NT2/D1 (cell line): ENCODE results near the gene LCE2A.
A peak's percentile ranks its signal among the peaks of the same experiment; 100 is the strongest.

Experiments
- DNase-seq: peaks from one replicate; pipeline ENCODE4 v3.0.0-alpha.2; 2011; ENCODE audit warnings: low read depth, low spot score
- H3K27me3 ChIP-seq: 2 replicates; pipeline ENCODE4 v1.6.0; 2011; ENCODE audit warnings: mild to moderate bottlenecking; ENCODE audit not compliant: insufficient read length, insufficient read depth
- H3K36me3 ChIP-seq: 2 replicates; pipeline ENCODE4 v1.6.1; 2011; ENCODE audit warnings: mild to moderate bottlenecking, low read length, mixed read lengths; ENCODE audit not compliant: insufficient read depth, insufficient read length
- H3K4me1 ChIP-seq: 2 replicates; pipeline ENCODE4 v1.5.1; 2011; ENCODE audit not compliant: insufficient read depth, insufficient read length
- H3K4me3 ChIP-seq: 2 replicates; pipeline ENCODE4 v1.5.1; 2011; ENCODE audit warnings: low read depth; ENCODE audit not compliant: insufficient read length
- H3K9ac ChIP-seq: 2 replicates; pipeline ENCODE4 v1.6.0; 2011; ENCODE audit warnings: low read depth; ENCODE audit not compliant: insufficient read length
- H3K9me3 ChIP-seq: 2 replicates; pipeline ENCODE4 v1.5.1; 2011; ENCODE audit warnings: mild to moderate bottlenecking, low read length; ENCODE audit not compliant: insufficient read depth
- SUZ12 ChIP-seq: IDR thresholded peaks from 2 replicates; pipeline ENCODE4 v1.6.1; 2011; ENCODE audit not compliant: insufficient read length, insufficient read depth; ENCODE audit errors: extremely low read depth
- YY1 ChIP-seq: IDR thresholded peaks from 2 replicates; pipeline ENCODE4 v1.6.1; 2011; ENCODE audit not compliant: insufficient read length, insufficient read depth
- ZNF274 ChIP-seq: IDR thresholded peaks from 2 replicates; pipeline ENCODE4 v1.6.1; 2011; ENCODE audit warnings: mild to moderate bottlenecking, low read depth, low read length

LCE2A gene

GRCh38 chr1:152707860-152708259 lies 9.7 kb downstream of the LCE2A start, which contains the start of gene LCE4A:
Gene LCE4A (plus strand): TSS chr1:152708160. CDS start chr1:152709076, 916 bp downstream.
- Histone ChIP-seq H3K4me1 (no peaks in the 10 kb centered on the region), H3K9me3 (no peaks in the 10 kb centered on the region), H3K4me3 (no peak within 1 kb of the TSS)

GRCh38 chr1:152718238-152718637 lies 20.1 kb downstream of the LCE2A start:
- TF ChIP-seq ZNF274 (no peak), SUZ12 (no peak), YY1 (no peak)
- Histone ChIP-seq H3K36me3 (no peaks in the 10 kb centered on the region), H3K4me3 (no peak overlapping the region), H3K4me1 (no peaks in the 10 kb centered on the region), H3K27me3 (no peaks in the 10 kb centered on the region), H3K9ac (no peak overlapping the region), H3K9me3 (no peaks in the 10 kb centered on the region)
- DNase-seq: no peak

More at GRCh38 chr1:152707860-152708259, 9.7 kb downstream of the LCE2A start, which contains the start of gene LCE4A:
- no peak within 1 kb of the TSS for H3K9ac ChIP-seq
- DNase-seq: no peak
- no peaks in the 10 kb centered on the region for H3K36me3 ChIP-seq
- H3K27me3 ChIP-seq: no peaks in the 10 kb centered on the region
- no peak for TF ChIP-seq ZNF274
- no peak for TF ChIP-seq SUZ12
- TF ChIP-seq YY1: no peak

DNA sequence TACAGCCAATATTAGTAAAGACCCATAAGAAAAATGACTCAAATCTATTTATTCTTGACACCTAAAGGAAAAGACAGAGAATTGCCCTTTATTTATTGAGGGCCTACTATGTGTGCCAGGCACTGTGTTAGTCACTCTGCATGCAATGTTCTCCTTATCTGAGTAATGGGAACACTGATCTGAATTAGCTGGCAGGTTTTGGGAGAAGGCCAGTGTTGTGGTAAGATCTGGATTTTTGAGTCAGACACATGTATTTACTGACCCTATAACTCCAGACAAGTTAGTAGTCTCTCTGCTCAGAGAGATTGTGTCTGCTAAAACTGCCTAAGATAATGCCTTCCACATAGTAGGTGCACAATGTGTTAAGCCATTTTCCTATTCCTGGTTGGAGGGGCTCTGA lies 27.1 kb downstream of the LCE2A start:
- Histone ChIP-seq H3K9ac (no peak overlapping the region), H3K4me3 (no peak overlapping the region), H3K9me3 (no peaks in the 10 kb centered on the region), H3K36me3 (no peaks in the 10 kb centered on the region), H3K27me3 (no peaks in the 10 kb centered on the region), H3K4me1 (no peaks in the 10 kb centered on the region)
- no peak for DNase-seq
- TF ChIP-seq ZNF274 (no peak), YY1 (no peak)

DNA sequence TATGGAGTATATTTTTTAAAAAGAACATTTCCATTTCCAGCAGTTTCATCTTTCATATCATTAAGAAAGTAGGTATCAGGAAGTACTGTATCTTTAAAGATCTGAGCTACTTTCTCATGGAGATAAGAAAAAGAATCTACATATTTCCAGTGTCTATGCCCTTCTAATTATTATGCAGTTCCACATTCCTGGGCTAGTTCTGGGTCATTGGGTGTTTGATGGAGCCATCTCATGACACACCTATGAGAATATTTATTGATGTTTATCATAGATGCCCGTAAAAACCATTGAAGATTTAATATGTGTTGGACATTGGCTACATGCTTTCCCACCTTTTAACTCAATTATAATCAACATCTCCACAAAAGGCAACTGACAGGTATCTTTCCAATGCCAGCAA lies 30.8 kb downstream of the LCE2A start:
- no peaks in the 10 kb centered on the region for H3K4me1 ChIP-seq
- no peaks in the 10 kb centered on the region for H3K27me3 ChIP-seq
- no peaks in the 10 kb centered on the region for H3K9me3 ChIP-seq
- H3K9ac ChIP-seq: no peak overlapping the region
- TF ChIP-seq YY1: no peak
- TF ChIP-seq SUZ12: no peak
- TF ChIP-seq ZNF274: no peak
- no peak for DNase-seq
- H3K36me3 ChIP-seq: no peaks in the 10 kb centered on the region
- H3K4me3 ChIP-seq: no peak overlapping the region

GRCh38 chr1:152735648-152736047 lies 37.5 kb downstream of the LCE2A start:
- Histone ChIP-seq H3K9me3 (no peaks in the 10 kb centered on the region), H3K27me3 (no peaks in the 10 kb centered on the region), H3K4me1 (no peaks in the 10 kb centered on the region), H3K4me3 (no peak overlapping the region), H3K36me3 (no peaks in the 10 kb centered on the region), H3K9ac (no peak overlapping the region)
- TF ChIP-seq SUZ12 (no peak), ZNF274 (no peak)
- DNase-seq: peak; percentile 13

- TF ChIP-seq YY1 (no peak), ZNF274 (no peak), SUZ12 (no peak)
- no peaks in the 10 kb centered on the region for H3K4me1 ChIP-seq
- H3K4me3 ChIP-seq: no peak overlapping the region
- no peaks in the 10 kb centered on the region for H3K27me3 ChIP-seq
- H3K9ac ChIP-seq: no peak overlapping the region
- H3K36me3 ChIP-seq: no peaks in the 10 kb centered on the region
- no peaks in the 10 kb centered on the region for H3K9me3 ChIP-seq
- DNase-seq: no peak
Observed at GRCh38 chr1:152737997-152738396, 39.9 kb downstream of the LCE2A start.

GRCh38 chr1:152739841-152740240 lies 41.7 kb downstream of the LCE2A start:
- Histone ChIP-seq H3K9ac (no peak overlapping the region), H3K27me3 (no peaks in the 10 kb centered on the region), H3K9me3 (no peaks in the 10 kb centered on the region), H3K4me1 (no peaks in the 10 kb centered on the region), H3K4me3 (no peak overlapping the region), H3K36me3 (no peaks in the 10 kb centered on the region)
- DNase-seq: no peak
- TF ChIP-seq YY1 (no peak), SUZ12 (no peak), ZNF274 (no peak)

DNA sequence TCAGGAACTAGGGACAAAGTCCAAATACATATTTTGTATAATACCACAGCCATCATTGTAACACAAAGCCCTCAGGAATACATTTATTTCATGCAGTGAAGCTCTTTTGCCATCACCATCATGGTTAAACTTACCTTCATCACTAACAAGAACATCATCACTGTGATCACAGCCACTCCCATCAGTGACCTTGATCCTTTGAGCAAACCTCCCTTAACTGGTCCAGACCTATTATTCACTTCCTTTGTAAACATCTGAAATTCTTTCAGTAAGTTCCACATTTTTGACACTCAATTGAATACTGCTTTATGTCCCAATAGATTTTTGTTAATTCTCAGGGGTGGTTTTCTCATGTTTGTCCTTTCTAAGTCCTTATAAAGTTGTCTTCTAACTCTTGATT lies 43.5 kb downstream of the LCE2A start:
- Histone ChIP-seq H3K9me3 (no peaks in the 10 kb centered on the region), H3K4me3 (no peak overlapping the region), H3K4me1 (no peaks in the 10 kb centered on the region), H3K9ac (no peak overlapping the region), H3K27me3 (no peaks in the 10 kb centered on the region), H3K36me3 (no peaks in the 10 kb centered on the region)
- TF ChIP-seq SUZ12 (no peak), YY1 (no peak), ZNF274 (no peak)
- DNase-seq: no peak
